ENCODE data around the gene DYNC1H1.

Gene DYNC1H1

GRCh38 chr14:102089621-102090343 lies 125.4 kb downstream of the DYNC1H1 start:
- Mint-ChIP-seq H3K9me3 (no peaks in the 10 kb centered on the region), H3K27me3 (ENCODE audit: low read depth) (no peaks in the 10 kb centered on the region), H3K27ac (peak overlapping the region; percentile 77 to 78 (median 78)), H3K36me3 (ENCODE audit: low read depth) (peaks cover 16% of the 10 kb centered on the region), H3K4me1 (peaks cover 36% of the 10 kb centered on the region), H3K4me3 (peak overlapping the region; percentile 82 to 90 (median 87))
- TF ChIP-seq CTCF (IDR thresholded peaks at IDR 0.05; ENCODE audit: unreplicated experiment in 3 of 3): no peak

GRCh38 chr14:102090713-102091112 lies 126.3 kb downstream of the DYNC1H1 start:
- H3K36me3 Mint-ChIP-seq (ENCODE audit: low read depth): peaks cover 7% of the 10 kb centered on the region
- no peaks in the 10 kb centered on the region for H3K9me3 Mint-ChIP-seq
- no peak for TF ChIP-seq CTCF (IDR thresholded peaks at IDR 0.05; ENCODE audit: unreplicated experiment in 3 of 3)
- H3K27ac Mint-ChIP-seq: no peak overlapping the region
- peak overlapping the region; percentile 18 to 73 (median 64) for H3K4me3 Mint-ChIP-seq
- no peaks in the 10 kb centered on the region for H3K27me3 Mint-ChIP-seq (ENCODE audit: low read depth)
- H3K4me1 Mint-ChIP-seq: peaks cover 27% of the 10 kb centered on the region

- no peaks in the 10 kb centered on the region for H3K36me3 Mint-ChIP-seq (ENCODE audit: low read depth)
- H3K4me1 Mint-ChIP-seq: peaks cover 28% of the 10 kb centered on the region
- TF ChIP-seq CTCF (IDR thresholded peaks at IDR 0.05; ENCODE audit: unreplicated experiment in 3 of 3): no peak
- H3K4me3 Mint-ChIP-seq: no peak overlapping the region
- H3K27me3 Mint-ChIP-seq (ENCODE audit: low read depth): no peaks in the 10 kb centered on the region
- no peak overlapping the region for H3K27ac Mint-ChIP-seq
- H3K9me3 Mint-ChIP-seq: no peaks in the 10 kb centered on the region
These were observed 128.4 kb downstream of the DYNC1H1 start for GRCh38 chr14:102092806-102093205.

- H3K4me1 Mint-ChIP-seq: peaks cover 17% of the 10 kb centered on the region
- no peaks in the 10 kb centered on the region for H3K27me3 Mint-ChIP-seq (ENCODE audit: low read depth)
- no peaks in the 10 kb centered on the region for H3K9me3 Mint-ChIP-seq
- no peak for TF ChIP-seq CTCF (IDR thresholded peaks at IDR 0.05; ENCODE audit: unreplicated experiment in 3 of 3)
- H3K4me3 Mint-ChIP-seq: no peak overlapping the region
- no peak overlapping the region for H3K27ac Mint-ChIP-seq
- H3K36me3 Mint-ChIP-seq (ENCODE audit: low read depth): no peaks in the 10 kb centered on the region
These were observed 129.7 kb downstream of the DYNC1H1 start for GRCh38 chr14:102094101-102094500.

- no peaks in the 10 kb centered on the region for H3K36me3 Mint-ChIP-seq (ENCODE audit: low read depth)
- H3K27me3 Mint-ChIP-seq (ENCODE audit: low read depth): no peaks in the 10 kb centered on the region
- no peaks in the 10 kb centered on the region for H3K9me3 Mint-ChIP-seq
- peaks cover 7% of the 10 kb centered on the region for H3K4me1 Mint-ChIP-seq
- peak overlapping the region in 1 of 3 experiments; percentile 59 for H3K27ac Mint-ChIP-seq
- H3K4me3 Mint-ChIP-seq: no peak overlapping the region
- no peak for TF ChIP-seq CTCF (IDR thresholded peaks at IDR 0.05; ENCODE audit: unreplicated experiment in 3 of 3)
These were observed 131.0 kb downstream of the DYNC1H1 start for GRCh38 chr14:102095231-102095870.

Data from nephron (organoid).